SKM-1 treated with dmso at 0.1 percent for 144 hours (cell line): ENCODE data around the gene TEDC2.
A peak's percentile ranks its signal among the peaks of the same experiment; 100 is the strongest.

Experiments used
- DNase-seq: peaks from one replicate; lab custom pipeline; 2025; ENCODE audit not compliant: unreplicated experiment; lab: John Stamatoyannopoulos, UW

Gene TEDC2

GRCh38 chr16:2511128-2511800 lies 51.4 kb downstream of the TEDC2 start:
- DNase-seq: no peak

- DNase-seq: no peak
Observed at GRCh38 chr16:2511996-2512734, 52.3 kb downstream of the TEDC2 start.

GRCh38 chr16:2512735-2513404 lies 53.0 kb downstream of the TEDC2 start:
- no peak for DNase-seq

GRCh38 chr16:2513405-2514332 lies 53.8 kb downstream of the TEDC2 start, which contains the start of gene ATP6V0C:
ATP6V0C (plus strand) TSS chr16:2513952; CDS start chr16:2514104, 152 bp downstream.
- peak; percentile 71 for DNase-seq
